ENCODE results near the gene SFRP4. TPM values are rescaled to one million over a fixed set of nuclear protein-coding genes. Genes with fewer than 3 reads are reported as not detected.

The SFRP4 gene
- 151 and 205 TPM in 2 replicates for total RNA-seq

GRCh38 chr7:37916673-37917660, at the start of gene SFRP4:
SFRP4 (minus strand) TSS chr7:37916817; CDS start chr7:37916537, 280 bp downstream.
- H4K20me1 ChIP-seq (ENCODE audit: insufficient read depth, low read length) = no peaks in the 10 kb centered on the region
- TF ChIP-seq CTCF (IDR thresholded peaks at IDR 0.05; ENCODE audit: extremely low read depth, low read depth, low read length) = peak; percentile 83
- H3K9me3 ChIP-seq (ENCODE audit: low read depth, low read length) = no peaks in the 10 kb centered on the region
- peak within 1 kb of the TSS; percentile 83 for H3K4me2 ChIP-seq (ENCODE audit: insufficient read depth, low read length)
- no peak within 1 kb of the TSS for H3K27ac ChIP-seq (ENCODE audit: low read depth, low read length)
- H2AFZ ChIP-seq (ENCODE audit: low read length) = peak within 1 kb of the TSS; percentile 75
- H3K27me3 ChIP-seq (ENCODE audit: insufficient read depth, low read length) = peaks cover 26% of the 10 kb centered on the region
- peak; percentile 80 for DNase-seq (ENCODE audit: insufficient read length, low spot score, missing footprints)
- H3K4me3 ChIP-seq (ENCODE audit: insufficient read depth, low read length) = peak within 1 kb of the TSS; percentile 70
- no peaks in the 10 kb centered on the region for H3K36me3 ChIP-seq (ENCODE audit: insufficient read depth, low read length)
- peaks cover 2% of the 10 kb centered on the region for H3K79me2 ChIP-seq (ENCODE audit: insufficient read depth, low read length)
- peaks cover 11% of the 10 kb centered on the region for H3K4me1 ChIP-seq (ENCODE audit: insufficient read depth, low read length)

GRCh38 chr7:37964196-37964595, 47.6 kb upstream of the SFRP4 start:
- H2AFZ ChIP-seq (ENCODE audit: low read length) = no peak overlapping the region
- no peaks in the 10 kb centered on the region for H3K79me2 ChIP-seq (ENCODE audit: insufficient read depth, low read length)
- H3K27ac ChIP-seq (ENCODE audit: low read depth, low read length) = no peak overlapping the region
- DNase-seq (ENCODE audit: insufficient read length, low spot score, missing footprints) = no peak
- no peak overlapping the region for H3K4me3 ChIP-seq (ENCODE audit: insufficient read depth, low read length)
- H3K4me2 ChIP-seq (ENCODE audit: insufficient read depth, low read length) = no peak overlapping the region
- no peaks in the 10 kb centered on the region for H4K20me1 ChIP-seq (ENCODE audit: insufficient read depth, low read length)
- no peaks in the 10 kb centered on the region for H3K4me1 ChIP-seq (ENCODE audit: insufficient read depth, low read length)
- no peaks in the 10 kb centered on the region for H3K36me3 ChIP-seq (ENCODE audit: insufficient read depth, low read length)
- H3K9me3 ChIP-seq (ENCODE audit: low read depth, low read length) = no peaks in the 10 kb centered on the region
- H3K27me3 ChIP-seq (ENCODE audit: insufficient read depth, low read length) = no peaks in the 10 kb centered on the region
- no peak for TF ChIP-seq CTCF (IDR thresholded peaks at IDR 0.05; ENCODE audit: extremely low read depth, low read depth, low read length)

GRCh38 chr7:37961251-37961650, 44.6 kb upstream of the SFRP4 start:
- Histone ChIP-seq H3K4me1 (ENCODE audit: insufficient read depth, low read length) (no peaks in the 10 kb centered on the region), H4K20me1 (ENCODE audit: insufficient read depth, low read length) (no peaks in the 10 kb centered on the region), H3K79me2 (ENCODE audit: insufficient read depth, low read length) (no peaks in the 10 kb centered on the region), H2AFZ (ENCODE audit: low read length) (no peak overlapping the region), H3K36me3 (ENCODE audit: insufficient read depth, low read length) (no peaks in the 10 kb centered on the region), H3K27ac (ENCODE audit: low read depth, low read length) (no peak overlapping the region), H3K27me3 (ENCODE audit: insufficient read depth, low read length) (no peaks in the 10 kb centered on the region), H3K9me3 (ENCODE audit: low read depth, low read length) (no peaks in the 10 kb centered on the region), H3K4me2 (ENCODE audit: insufficient read depth, low read length) (no peak overlapping the region), H3K4me3 (ENCODE audit: insufficient read depth, low read length) (no peak overlapping the region)
- no peak for TF ChIP-seq CTCF (IDR thresholded peaks at IDR 0.05; ENCODE audit: extremely low read depth, low read depth, low read length)
- DNase-seq (ENCODE audit: insufficient read length, low spot score, missing footprints) = no peak

- Histone ChIP-seq H3K4me2 (ENCODE audit: insufficient read depth, low read length) (no peak overlapping the region), H3K4me3 (ENCODE audit: insufficient read depth, low read length) (no peak overlapping the region)
- DNase-seq (ENCODE audit: insufficient read length, low spot score, missing footprints) = no peak
These were observed 43.9 kb upstream of the SFRP4 start for GRCh38 chr7:37960483-37960882.

More at GRCh38 chr7:37960483-37960882, 43.9 kb upstream of the SFRP4 start:
- Histone ChIP-seq H3K27ac (ENCODE audit: low read depth, low read length) (no peak overlapping the region), H3K9me3 (ENCODE audit: low read depth, low read length) (no peaks in the 10 kb centered on the region), H3K4me1 (ENCODE audit: insufficient read depth, low read length) (no peaks in the 10 kb centered on the region), H3K27me3 (ENCODE audit: insufficient read depth, low read length) (no peaks in the 10 kb centered on the region), H4K20me1 (ENCODE audit: insufficient read depth, low read length) (no peaks in the 10 kb centered on the region), H3K79me2 (ENCODE audit: insufficient read depth, low read length) (no peaks in the 10 kb centered on the region), H3K36me3 (ENCODE audit: insufficient read depth, low read length) (no peaks in the 10 kb centered on the region), H2AFZ (ENCODE audit: low read length) (no peak overlapping the region)
- TF ChIP-seq CTCF (IDR thresholded peaks at IDR 0.05; ENCODE audit: extremely low read depth, low read depth, low read length) = no peak

Data from osteoblast (primary cell).